Esophagus (tissue), 2 donors: Measurements from ENCODE around the gene CARF. TPM values are rescaled to one million over a fixed set of nuclear protein-coding genes. Genes with fewer than 3 reads are reported as not detected.
"Not testable (repeated sequence)": the region's sequence is repeated elsewhere in the genome, so short reads cannot be mapped to it uniquely, and the experiment has no call there.

Experiments
- H3K27ac ChIP-seq, 2 donors: one replicate each; pipeline ENCODE4 v1.5.1; 2013; ENCODE audit warnings: low read depth in 2 of 2, mild to moderate bottlenecking in 2 of 2, inconsistent platforms in 1 of 2, low read length in 1 of 2, moderate library complexity in 1 of 2
- H3K27me3 ChIP-seq, 2 donors: one replicate each; pipeline ENCODE4 v1.6.1; 2013; ENCODE audit warnings: low read length in 2 of 2, control low read depth in 1 of 2, mild to moderate bottlenecking in 1 of 2; ENCODE audit not compliant: insufficient read depth in 2 of 2, control insufficient read depth in 1 of 2
- H3K36me3 ChIP-seq, 2 donors: one replicate each; pipeline ENCODE4 v1.6.1; 2013; ENCODE audit warnings: low read length in 1 of 2; ENCODE audit not compliant: control insufficient read depth in 2 of 2, insufficient read depth in 2 of 2
- H3K4me1 ChIP-seq, 2 donors: one replicate each; pipeline ENCODE4 v1.6.1; 2013; ENCODE audit warnings: low read length in 1 of 2; ENCODE audit not compliant: control insufficient read depth in 2 of 2, insufficient read depth in 2 of 2
- H3K4me3 ChIP-seq, 2 donors: one replicate each; pipeline ENCODE4 v1.5.1; 2013; ENCODE audit warnings: low read length in 2 of 2, mild to moderate bottlenecking in 2 of 2, low read depth in 1 of 2, moderate library complexity in 1 of 2
- H3K9me3 ChIP-seq, 2 donors: one replicate each; pipeline ENCODE4 v1.6.1; 2013; ENCODE audit warnings: mild to moderate bottlenecking in 2 of 2, low read depth in 1 of 2, low read length in 1 of 2, moderate library complexity in 1 of 2; ENCODE audit not compliant: control insufficient read depth in 2 of 2, insufficient read depth in 1 of 2
- WGBS, 2 donors: extraction: QIAGEN DNeasy Blood & Tissue Kit; methylation state at CpG; one replicate each; pipeline ENCODE4 v1.1.7; 2013; 5-methylcytosine and 5-hydroxymethylcytosine counted together
- polyA plus RNA-seq, 2 donors: library from polyadenylated mRNA; stranded (reverse); fragments of 200-250 nt; gene quantifications; one replicate each; pipeline ENCODE4 v1.2.3, GENCODE V29; 2013
- donor health status: healthy with polysubstance abuse.
- donor health status: Bipolar disorder and iron deficiency.

Gene CARF
- polyA plus RNA-seq, 2 donors: 1.7 to 2.0 TPM

- Histone ChIP-seq H3K9me3 (no peaks in the 10 kb centered on the region), H3K27ac (no peak overlapping the region), H3K4me3 (no peak overlapping the region), H3K4me1 (peaks cover 0 to 3% of the 10 kb centered on the region in 2 donors), H3K27me3 (no peaks in the 10 kb centered on the region), H3K36me3 (peaks cover 0 to 4% of the 10 kb centered on the region in 2 donors)
- 86 to 87% methylated on average over 2 of the region's 2 CpGs for WGBS, 2 donors
Measured at GRCh38 chr2:202933958-202934357, 21.9 kb downstream of the CARF start.

DNA sequence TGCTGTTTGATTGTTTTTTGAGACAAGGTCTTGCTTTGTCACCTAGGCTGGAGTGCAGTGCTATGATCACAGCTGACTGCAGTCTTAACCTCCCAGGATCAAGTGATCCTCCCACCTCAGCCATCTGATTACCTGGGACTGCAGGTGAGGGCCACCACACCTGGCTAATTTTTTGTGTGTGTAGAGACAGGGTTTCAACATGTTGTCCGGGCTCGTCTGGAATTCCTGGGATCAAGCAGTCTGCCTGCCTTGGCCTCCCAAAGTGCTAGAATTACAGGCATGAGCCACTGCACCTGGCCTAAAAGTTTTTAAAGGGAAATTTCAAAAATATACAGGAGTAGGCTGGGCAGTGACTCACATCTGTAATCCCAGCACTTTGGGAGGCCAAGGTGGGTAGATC is 22.4 kb downstream of the CARF start:
- H3K27ac ChIP-seq: no peak overlapping the region
- no peak overlapping the region for H3K4me3 ChIP-seq
- 84 to 87% methylated on average over 2 of the region's 2 CpGs for WGBS, 2 donors
- H3K36me3 ChIP-seq: peaks cover 0 to 4% of the 10 kb centered on the region in 2 donors
- no peaks in the 10 kb centered on the region for H3K9me3 ChIP-seq
- no peaks in the 10 kb centered on the region for H3K27me3 ChIP-seq
- H3K4me1 ChIP-seq: peaks cover 0 to 3% of the 10 kb centered on the region in 2 donors

DNA sequence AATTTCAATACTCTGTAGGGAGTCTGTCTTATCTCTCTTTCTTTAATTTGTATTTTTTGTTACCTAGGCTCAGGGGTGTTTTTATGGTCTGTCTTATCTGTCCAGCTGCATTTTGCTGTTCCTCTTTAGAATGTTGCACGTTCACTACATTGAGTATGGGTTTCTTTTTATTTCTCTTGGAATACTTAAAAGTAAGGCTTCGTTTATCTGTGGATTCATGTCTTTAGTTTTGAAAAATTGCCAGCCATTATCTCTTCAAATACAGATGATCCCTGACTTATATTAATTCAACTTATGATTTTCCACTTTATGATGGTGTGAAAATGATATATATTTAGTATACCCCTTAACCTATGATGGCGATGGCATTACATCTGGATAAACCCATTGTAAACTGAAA is 26.9 kb downstream of the CARF start:
- Histone ChIP-seq H3K27ac (no peak overlapping the region), H3K4me3 (no peak overlapping the region), H3K9me3 (no peaks in the 10 kb centered on the region), H3K4me1 (no peaks in the 10 kb centered on the region), H3K36me3 (peaks cover 0 to 4% of the 10 kb centered on the region in 2 donors), H3K27me3 (no peaks in the 10 kb centered on the region)
- 98% methylated on average over 3 of the region's 3 CpGs for WGBS, 2 donors

DNA sequence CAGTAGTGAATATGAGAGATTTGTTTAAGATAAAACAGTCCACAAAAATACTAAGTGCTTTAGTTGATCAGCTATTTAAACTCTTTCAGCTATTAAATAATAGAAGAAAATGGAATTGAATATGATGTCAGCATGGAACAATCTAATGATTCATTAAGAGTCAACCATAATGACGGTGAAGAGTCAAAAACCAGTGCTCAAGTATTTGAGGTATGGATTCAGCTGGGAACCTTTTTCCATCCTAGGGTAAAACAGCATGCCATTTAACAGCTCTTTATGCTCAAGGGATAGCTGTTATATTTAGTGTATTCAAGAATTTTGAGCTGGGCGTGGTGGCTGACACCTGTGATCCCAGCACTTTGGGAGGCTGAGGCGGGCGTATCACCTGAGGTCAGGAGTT is 29.7 kb downstream of the CARF start:
- H3K27ac ChIP-seq: no peak overlapping the region
- no peaks in the 10 kb centered on the region for H3K27me3 ChIP-seq
- no peaks in the 10 kb centered on the region for H3K9me3 ChIP-seq
- peaks cover 0 to 4% of the 10 kb centered on the region in 2 donors for H3K36me3 ChIP-seq
- no peak overlapping the region for H3K4me3 ChIP-seq
- no peaks in the 10 kb centered on the region for H3K4me1 ChIP-seq
- WGBS, 2 donors: 93 to 96% methylated on average over 4 of the region's 4 CpGs

DNA sequence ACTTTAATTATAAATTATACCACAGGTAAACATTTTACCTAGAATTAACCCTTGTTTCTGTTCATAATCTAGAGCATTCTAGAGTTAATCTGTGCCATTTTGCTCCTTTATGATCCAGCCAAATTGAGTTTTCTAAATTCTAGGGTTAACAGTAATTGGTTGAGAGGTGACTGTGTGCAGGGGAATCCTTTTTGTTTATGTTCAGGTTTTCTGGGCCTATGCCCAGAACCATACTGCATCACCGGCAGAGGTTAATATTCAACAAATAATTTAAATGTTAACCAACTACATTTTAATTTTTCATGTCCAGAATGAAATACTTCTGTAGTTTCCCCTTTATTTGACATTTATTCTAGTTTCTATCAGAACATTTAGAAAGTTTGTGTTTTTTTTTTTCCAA is 32.3 kb downstream of the CARF start:
- Histone ChIP-seq H3K4me1 (no peaks in the 10 kb centered on the region), H3K27ac (no peak overlapping the region), H3K27me3 (no peaks in the 10 kb centered on the region), H3K4me3 (no peak overlapping the region), H3K9me3 (no peaks in the 10 kb centered on the region), H3K36me3 (no peaks in the 10 kb centered on the region)
- 57 to 67% methylated on average over 1 of the region's 1 CpG for WGBS, 2 donors

DNA sequence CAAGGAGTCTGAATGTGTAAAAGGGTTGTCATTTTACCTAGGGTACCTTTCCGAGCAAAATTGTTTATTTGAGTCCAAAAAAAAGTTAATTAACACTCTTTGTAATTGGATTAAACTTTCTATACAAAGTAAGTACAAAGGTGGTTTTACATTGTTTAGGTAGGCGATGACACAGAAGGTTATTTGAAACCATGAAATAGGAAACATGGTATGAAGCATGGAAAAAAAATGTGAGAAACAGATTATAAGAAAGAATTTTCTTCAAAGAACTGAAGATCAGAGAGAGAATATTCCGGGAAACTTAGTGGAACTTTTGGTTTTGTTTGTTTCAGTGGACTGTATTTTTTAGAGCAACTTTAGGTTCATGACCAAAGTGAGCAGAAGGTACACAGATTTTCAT is 32.7 kb downstream of the CARF start:
- Histone ChIP-seq H3K36me3 (no peaks in the 10 kb centered on the region), H3K27me3 (no peaks in the 10 kb centered on the region)
- WGBS, 2 donors: 78 to 83% methylated on average over 3 of the region's 3 CpGs

GRCh38 chr2:202945497-202945896 is 33.4 kb downstream of the CARF start:
- H3K4me1 ChIP-seq: no peaks in the 10 kb centered on the region
- no peak overlapping the region for H3K4me3 ChIP-seq
- 97 to 100% methylated on average over 2 of the region's 2 CpGs for WGBS, 2 donors
- no peaks in the 10 kb centered on the region for H3K36me3 ChIP-seq
- H3K9me3 ChIP-seq: no peaks in the 10 kb centered on the region
- H3K27me3 ChIP-seq: no peaks in the 10 kb centered on the region
- H3K27ac ChIP-seq: no peak overlapping the region

More for the DNA sequence above, 32.7 kb downstream of the CARF start:
- H3K4me1 ChIP-seq: no peaks in the 10 kb centered on the region
- no peak overlapping the region for H3K4me3 ChIP-seq
- H3K9me3 ChIP-seq: no peaks in the 10 kb centered on the region
- H3K27ac ChIP-seq: no peak overlapping the region

- not testable (repeated sequence) for H3K27me3 ChIP-seq, H3K9me3 ChIP-seq, H3K27ac ChIP-seq, H3K36me3 ChIP-seq, H3K4me3 ChIP-seq, H3K4me1 ChIP-seq
- WGBS, 2 donors: 93 to 98% methylated on average over 3 of the region's 3 CpGs
Measured at GRCh38 chr2:202949333-202949732, 37.3 kb downstream of the CARF start.

DNA sequence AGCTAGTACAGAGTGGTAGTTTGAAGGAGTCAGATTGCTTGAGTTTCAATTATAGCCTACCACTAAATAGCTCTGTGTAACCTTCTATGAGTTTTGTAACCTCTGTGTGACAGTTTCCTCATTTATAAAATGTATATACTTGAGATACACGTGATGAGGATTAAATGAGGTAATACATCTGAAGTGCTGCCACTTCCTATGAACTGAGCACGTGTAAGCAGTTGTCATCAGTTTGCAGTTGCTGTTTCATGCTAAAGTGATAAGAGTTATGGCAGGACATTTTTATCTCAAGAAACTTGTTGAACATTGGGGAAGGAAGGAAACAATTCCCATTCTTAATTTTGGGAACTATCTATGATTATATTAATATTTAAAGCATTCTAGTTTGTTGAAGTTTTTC is 38.5 kb downstream of the CARF start:
- WGBS, 2 donors: 40 to 47% methylated on average over 2 of the region's 2 CpGs
- no peak overlapping the region for H3K4me3 ChIP-seq
- no peaks in the 10 kb centered on the region for H3K36me3 ChIP-seq
- no peaks in the 10 kb centered on the region for H3K27me3 ChIP-seq
- no peaks in the 10 kb centered on the region for H3K4me1 ChIP-seq
- H3K9me3 ChIP-seq: no peaks in the 10 kb centered on the region
- H3K27ac ChIP-seq: no peak overlapping the region

DNA sequence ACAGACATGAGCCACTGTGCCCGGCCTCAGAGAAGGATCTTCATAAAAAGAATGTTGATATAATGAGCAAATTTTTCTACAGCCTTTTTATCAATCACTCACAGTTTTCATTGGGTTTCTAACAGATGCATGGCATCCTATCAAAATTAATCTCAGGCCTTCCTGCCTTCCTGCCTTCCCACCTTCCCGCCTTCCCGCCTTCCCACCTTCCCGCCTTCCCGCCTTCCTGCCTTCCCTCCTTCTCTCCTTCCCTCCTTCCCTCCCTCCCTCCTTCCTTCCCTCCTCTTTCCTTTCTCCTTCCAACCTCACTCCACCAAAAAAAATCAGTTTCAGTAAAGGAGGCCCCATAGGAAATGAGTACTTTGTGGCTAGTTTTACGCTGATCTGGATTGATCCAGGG is 48.4 kb downstream of the CARF start:
- H3K9me3 ChIP-seq: no peaks in the 10 kb centered on the region
- no peaks in the 10 kb centered on the region for H3K27me3 ChIP-seq
- no peaks in the 10 kb centered on the region for H3K36me3 ChIP-seq
- no peak overlapping the region for H3K4me3 ChIP-seq
- H3K27ac ChIP-seq: no peak overlapping the region
- WGBS, 2 donors: 97 to 99% methylated on average over 6 of the region's 6 CpGs
- H3K4me1 ChIP-seq: no peaks in the 10 kb centered on the region
